GM23338 (cell line): ENCODE data around the gene RNF215. TPM values are rescaled to one million over a fixed set of nuclear protein-coding genes. Genes with fewer than 3 reads are reported as not detected.

Experiments
- ATAC-seq: fragments of 200-7000 bp; cut with Tn5 transposase; 3 replicates; pipeline ENCODE4 v1.9.1; 2020
- DNase-seq: peaks from one replicate; pipeline ENCODE4 v3.0.0-alpha.2; 2015; ENCODE audit warnings: low spot score
- H2AFZ ChIP-seq: fragments of 200-600 bp; sonication (generic); 2 replicates; pipeline ENCODE4 v1.8.0; 2016; ENCODE audit warnings: antibody characterized with exemption, mild to moderate bottlenecking, moderate library complexity
- H3F3A ChIP-seq: fragments of 200-600 bp; sonication (generic); replicated peaks from 2 replicates; pipeline ENCODE4 v1.8.0; 2017; ENCODE audit warnings: antibody characterized with exemption, mixed run types, low read depth
- H3K27ac ChIP-seq: fragments of 200-600 bp; sonication (generic); 2 replicates; pipeline ENCODE4 v1.6.1; 2016; ENCODE audit warnings: low read depth
- H3K27me3 ChIP-seq: fragments of 200-600 bp; sonication (generic); 2 replicates; pipeline ENCODE4 v1.8.0; 2016; ENCODE audit warnings: mild to moderate bottlenecking, mixed run types, moderate library complexity; ENCODE audit not compliant: insufficient read depth
- H3K36me3 ChIP-seq: fragments of 200-600 bp; sonication (generic); 2 replicates; pipeline ENCODE4 v1.8.0; 2016; ENCODE audit warnings: mild to moderate bottlenecking; ENCODE audit not compliant: insufficient read depth
- H3K4me1 ChIP-seq: fragments of 200-600 bp; sonication (generic); 2 replicates; pipeline ENCODE4 v1.8.0; 2016; ENCODE audit warnings: mild to moderate bottlenecking, moderate library complexity; ENCODE audit not compliant: insufficient read depth
- H3K4me2 ChIP-seq: fragments of 200-600 bp; sonication (generic); 2 replicates; pipeline ENCODE4 v1.7.1; 2017; ENCODE audit warnings: mixed run types
- H3K4me3 ChIP-seq: fragments of 200-600 bp; sonication (generic); 2 replicates; pipeline ENCODE4 v1.6.1; 2016; ENCODE audit warnings: mixed run types
- H3K79me2 ChIP-seq: fragments of 200-600 bp; sonication (generic); replicated peaks from 2 replicates; pipeline ENCODE4 v1.8.0; 2017; ENCODE audit warnings: mild to moderate bottlenecking; ENCODE audit not compliant: insufficient read depth
- H3K9me2 ChIP-seq: fragments of 200-600 bp; sonication (generic); 2 replicates; pipeline ENCODE4 v1.8.0; 2017; ENCODE audit not compliant: insufficient read depth
- H4K20me1 ChIP-seq: fragments of 200-600 bp; sonication (generic); replicated peaks from 2 replicates; pipeline ENCODE4 v1.8.0; 2017; ENCODE audit warnings: mild to moderate bottlenecking; ENCODE audit not compliant: insufficient read depth
- H3K27ac Mint-ChIP-seq: 2 replicates; pipeline ENCODE4 v1.8.0; 2020; ENCODE audit warnings: inconsistent platforms, mild to moderate bottlenecking, moderate library complexity, mixed read lengths
- H3K27me3 Mint-ChIP-seq: 3 replicates; pipeline ENCODE4 v1.8.0; 2022; ENCODE audit warnings: low read depth, mild to moderate bottlenecking, moderate library complexity, mixed read lengths, inconsistent platforms; ENCODE audit not compliant: insufficient read depth, poor library complexity
- H3K36me3 Mint-ChIP-seq: 3 replicates; pipeline ENCODE4 v1.8.0; 2021; ENCODE audit warnings: low read depth, mild to moderate bottlenecking, inconsistent platforms, moderate library complexity, mixed read lengths
- H3K4me1 Mint-ChIP-seq: 3 replicates; pipeline ENCODE4 v1.8.0; 2020; ENCODE audit warnings: mild to moderate bottlenecking, inconsistent platforms, mixed read lengths
- H3K4me3 Mint-ChIP-seq: 3 replicates; pipeline ENCODE4 v1.8.0; 2021; ENCODE audit warnings: moderate library complexity, mild to moderate bottlenecking, inconsistent platforms, mixed read lengths
- H3K9me3 Mint-ChIP-seq: 3 replicates; pipeline ENCODE4 v1.8.0; 2020; ENCODE audit warnings: moderate library complexity, mild to moderate bottlenecking, inconsistent platforms, mixed read lengths
- CREB1 ChIP-seq: fragments of 250-450 bp; sonication (Bioruptor Pico); IDR thresholded peaks from 2 replicates; pipeline ENCODE4 v1.5.0; 2020; ENCODE audit warnings: low read depth, mild to moderate bottlenecking, moderate library complexity
- CTCF ChIP-seq, 2 experiments: fragments of 200-600 bp in 1 of 2; sonication (generic) in 1 of 2; conservative IDR thresholded peaks; 2 replicates each; pipeline versions ENCODE4 v1.5.1 to v1.6.1; 2016 to 2017; ENCODE audit warnings: antibody characterized with exemption in 2 of 2, low read depth in 2 of 2, mild to moderate bottlenecking in 2 of 2, moderate library complexity in 1 of 2
- ETS1 ChIP-seq: IDR thresholded peaks from 2 replicates; pipeline ENCODE4 v1.6.1; 2016; ENCODE audit warnings: antibody characterized with exemption
- EZH2 ChIP-seq: fragments of 200-600 bp; sonication (generic); IDR thresholded peaks from one replicate; pipeline ENCODE4 v1.8.0; 2017; ENCODE audit warnings: antibody characterized with exemption, mild to moderate bottlenecking, low read depth; ENCODE audit not compliant: unreplicated experiment
- EZH2phosphoT487 ChIP-seq: fragments of 200-600 bp; sonication (generic); IDR thresholded peaks from one replicate; pipeline ENCODE4 v1.8.1; 2018; ENCODE audit warnings: antibody characterized with exemption; ENCODE audit not compliant: unreplicated experiment
- JUNB ChIP-seq: IDR thresholded peaks from one replicate; pipeline ENCODE4 v1.6.1; 2016; ENCODE audit warnings: antibody characterized with exemption; ENCODE audit not compliant: unreplicated experiment
- NANOG ChIP-seq: IDR thresholded peaks from 2 replicates; pipeline ENCODE4 v1.6.1; 2016; ENCODE audit warnings: antibody characterized with exemption, borderline replicate concordance
- POLR2AphosphoS5 ChIP-seq: IDR thresholded peaks from 2 replicates; pipeline ENCODE4 v1.6.1; 2016; ENCODE audit warnings: antibody characterized with exemption, low read depth
- REST ChIP-seq: IDR thresholded peaks from one replicate; pipeline ENCODE4 v1.6.1; 2018; ENCODE audit warnings: antibody characterized with exemption; ENCODE audit not compliant: unreplicated experiment
- STAT1 ChIP-seq: IDR thresholded peaks from one replicate; pipeline ENCODE4 v1.6.1; 2016; ENCODE audit warnings: antibody characterized with exemption; ENCODE audit not compliant: unreplicated experiment
- ZNF114 ChIP-seq: fragments of 250-450 bp; sonication (Bioruptor Pico); IDR thresholded peaks from 2 replicates; pipeline ENCODE4 v1.5.0; 2020; ENCODE audit warnings: mild to moderate bottlenecking, moderate library complexity
- ZNF331 ChIP-seq: fragments of 250-450 bp; sonication (Bioruptor Pico); IDR thresholded peaks from 2 replicates; pipeline ENCODE4 v1.5.0; 2020; ENCODE audit warnings: low read depth, mild to moderate bottlenecking, moderate library complexity
- ZNF462 ChIP-seq: fragments of 250-450 bp; sonication (Bioruptor Pico); IDR thresholded peaks from 2 replicates; pipeline ENCODE4 v1.5.0; 2020; ENCODE audit warnings: mild to moderate bottlenecking, moderate library complexity
- polyA plus RNA-seq: library from polyadenylated mRNA; unstranded; fragments of >200 nt; fragmentation: Nextera tagmentation; extraction: Ambion mirVana; gene quantifications from 2 replicates; pipeline ENCODE4 v1.2.1, GENCODE V29; 2016
- total RNA-seq: library from RNA; depleted of rRNA; stranded (reverse); fragments of >200 nt; shearing (Covaris generic); gene quantifications from 2 replicates; pipeline ENCODE4 v1.2.3, GENCODE V29; 2014

The RNF215 gene
- total and polyA plus RNA-seq, 2 experiments from 2014 or later: 3.3 to 13.9 TPM

GRCh38 chr22:30406400-30406799 lies 19.2 kb upstream of the RNF215 start:
- Histone ChIP-seq H3K4me3 (no peak overlapping the region), H3K4me2 (no peak overlapping the region), H3K4me1 (peaks cover 7% of the 10 kb centered on the region), H3K9me2 (no peaks in the 10 kb centered on the region), H2AFZ (no peak overlapping the region), H3K36me3 (no peaks in the 10 kb centered on the region), H3F3A (peaks cover 4% of the 10 kb centered on the region; the same call in 1 of the 2 replicates), H3K27ac (no peak overlapping the region), H3K27me3 (no peaks in the 10 kb centered on the region), H4K20me1 (no peaks in the 10 kb centered on the region; the same call in 1 of the 2 replicates), H3K79me2 (no peaks in the 10 kb centered on the region)
- ATAC-seq (no peak), DNase-seq (no peak)
- H3K27ac Mint-ChIP-seq: no peak overlapping the region
- H3K4me1 Mint-ChIP-seq: peaks cover 12% of the 10 kb centered on the region
- no peaks in the 10 kb centered on the region for H3K9me3 Mint-ChIP-seq
- no peak overlapping the region for H3K4me3 Mint-ChIP-seq
- H3K36me3 Mint-ChIP-seq: peaks cover 6% of the 10 kb centered on the region; the same call in 2 of the 3 replicates
- peaks cover 11% of the 10 kb centered on the region for H3K27me3 Mint-ChIP-seq
- TF ChIP-seq NANOG (no peak), STAT1 (no peak), EZH2phosphoT487 (no peak), REST (no peak), EZH2 (no peak), CTCF (conservative IDR thresholded peaks at IDR 0.05; ENCODE audit: low read depth in 2 of 2) (no peak), CREB1 (CRISPR knock-in tag) (no peak), ZNF331 (CRISPR knock-in tag) (no peak), ZNF114 (CRISPR knock-in tag) (no peak), JUNB (no peak), ETS1 (no peak), ZNF462 (CRISPR knock-in tag) (no peak), POLR2AphosphoS5 (no peak)
